SJSA1 (cell line): ENCODE measurements around the gene STRN3. TPM values are rescaled to one million over a fixed set of nuclear protein-coding genes. Genes with fewer than 3 reads are reported as not detected.
"Not testable (repeated sequence)": the region's sequence is repeated elsewhere in the genome, so short reads cannot be mapped to it uniquely, and the experiment has no call there.

Source experiments
- DNase-seq, 2 experiments: peaks; one replicate each; pipeline ENCODE4 v3.0.0-alpha.2; 2015 to 2020; ENCODE audit warnings: low spot score in 2 of 2, low read depth in 1 of 2
- H3K27ac ChIP-seq: fragments of 250-450 bp; sonication (Bioruptor Pico); 2 replicates; pipeline ENCODE4 v1.5.1; 2020; ENCODE audit warnings: mild to moderate bottlenecking, moderate library complexity
- H3K27me3 ChIP-seq: fragments of 250-450 bp; sonication (Bioruptor Pico); replicated peaks from 2 replicates; pipeline ENCODE4 v1.5.1; 2020; ENCODE audit warnings: mild to moderate bottlenecking, moderate library complexity
- H3K36me3 ChIP-seq: fragments of 250-450 bp; sonication (Bioruptor Pico); 2 replicates; pipeline ENCODE4 v1.5.1; 2020; ENCODE audit warnings: mild to moderate bottlenecking
- H3K4me1 ChIP-seq: fragments of 250-450 bp; sonication (Bioruptor Pico); replicated peaks from 2 replicates; pipeline ENCODE4 v1.6.1; 2021; ENCODE audit warnings: mild to moderate bottlenecking
- H3K4me3 ChIP-seq: fragments of 250-450 bp; sonication (Bioruptor Pico); 2 replicates; pipeline ENCODE4 v1.5.1; 2020; ENCODE audit warnings: mild to moderate bottlenecking
- H3K9me3 ChIP-seq: fragments of 250-450 bp; sonication (Bioruptor Pico); replicated peaks from 2 replicates; pipeline ENCODE4 v1.5.1; 2020; ENCODE audit warnings: mild to moderate bottlenecking
- total RNA-seq: library from RNA; depleted of rRNA; stranded (reverse); fragments of >200 nt; shearing (Covaris generic); gene quantifications from 2 replicates; pipeline ENCODE4 v1.2.3, GENCODE V29; 2014

The STRN3 gene
- total RNA-seq, 1 experiment from 2014 or later, result 52.2 TPM

DNA sequence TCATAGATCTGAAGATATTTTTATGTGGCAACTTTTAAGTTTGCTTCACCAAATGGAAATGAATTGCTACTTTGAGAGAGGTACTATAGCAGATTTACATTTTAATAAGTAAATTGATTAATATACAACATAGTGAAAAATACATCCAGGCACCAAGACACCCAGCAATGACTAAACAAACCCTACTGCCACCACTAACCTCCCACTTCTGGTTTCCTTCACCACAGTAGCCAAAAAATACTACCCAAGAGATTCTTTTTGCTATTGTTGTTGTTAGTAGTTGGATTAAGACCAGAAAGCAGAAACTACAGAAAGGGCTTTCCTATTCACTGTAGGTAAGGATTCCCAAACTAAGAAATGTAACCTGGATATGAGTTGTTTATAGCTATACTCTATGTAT lies 97.7 kb downstream of the STRN3 start:
- Histone ChIP-seq H3K27me3 (no peaks in the 10 kb centered on the region), H3K27ac (no peak overlapping the region), H3K4me1 (no peaks in the 10 kb centered on the region), H3K4me3 (no peak overlapping the region), H3K9me3 (no peaks in the 10 kb centered on the region), H3K36me3 (peaks cover 6% of the 10 kb centered on the region; the same call in 1 of the 2 replicates)
- DNase-seq, result no peak

DNA sequence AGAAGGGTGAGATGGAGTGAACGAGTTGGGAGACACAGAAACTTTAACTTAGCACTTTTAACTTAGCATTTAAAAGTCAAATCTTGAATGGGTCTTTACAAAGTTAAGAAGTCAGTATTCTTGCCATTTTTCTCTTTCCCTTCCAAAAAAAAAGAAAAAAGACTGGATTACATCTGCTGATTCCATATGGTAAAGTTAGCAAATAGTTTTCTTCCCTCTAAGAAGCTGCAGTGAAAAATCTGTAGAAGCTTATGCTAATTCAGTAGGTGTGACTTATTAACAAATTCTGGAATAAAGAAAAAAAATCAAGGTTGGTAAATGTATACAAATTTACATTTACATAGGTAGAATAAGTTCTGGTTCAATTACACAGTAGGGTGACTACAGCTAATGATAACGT lies 100.9 kb downstream of the STRN3 start:
- Histone ChIP-seq H3K9me3 (no peaks in the 10 kb centered on the region), H3K4me3 (no peak overlapping the region), H3K4me1 (no peaks in the 10 kb centered on the region), H3K36me3 (peaks cover 10% of the 10 kb centered on the region), H3K27ac (no peak overlapping the region), H3K27me3 (no peaks in the 10 kb centered on the region)
- no peak for DNase-seq

DNA sequence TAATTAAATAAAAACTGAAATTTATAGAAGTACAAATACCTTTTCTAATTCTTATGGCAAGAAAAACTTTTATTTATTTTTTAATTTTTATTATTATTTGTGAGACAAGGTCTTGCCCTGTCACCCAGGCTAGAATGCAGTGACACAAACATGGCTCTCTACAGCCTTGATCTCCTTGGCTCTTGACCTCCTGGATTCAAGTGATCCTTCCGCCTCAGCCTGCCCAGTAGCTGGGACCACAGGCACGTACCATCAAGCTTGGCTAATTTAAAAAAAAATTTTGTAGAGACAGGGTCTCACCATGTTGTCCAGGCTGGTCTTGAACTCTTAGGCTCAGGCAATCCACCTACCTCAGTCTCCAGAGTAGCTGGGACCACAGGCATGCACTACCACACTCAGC lies 104.4 kb downstream of the STRN3 start:
- Histone ChIP-seq H3K27ac (no peak overlapping the region), H3K4me1 (no peaks in the 10 kb centered on the region), H3K4me3 (no peak overlapping the region), H3K36me3 (peaks cover 12% of the 10 kb centered on the region), H3K27me3 (no peaks in the 10 kb centered on the region), H3K9me3 (no peaks in the 10 kb centered on the region)
- no peak for DNase-seq

DNA sequence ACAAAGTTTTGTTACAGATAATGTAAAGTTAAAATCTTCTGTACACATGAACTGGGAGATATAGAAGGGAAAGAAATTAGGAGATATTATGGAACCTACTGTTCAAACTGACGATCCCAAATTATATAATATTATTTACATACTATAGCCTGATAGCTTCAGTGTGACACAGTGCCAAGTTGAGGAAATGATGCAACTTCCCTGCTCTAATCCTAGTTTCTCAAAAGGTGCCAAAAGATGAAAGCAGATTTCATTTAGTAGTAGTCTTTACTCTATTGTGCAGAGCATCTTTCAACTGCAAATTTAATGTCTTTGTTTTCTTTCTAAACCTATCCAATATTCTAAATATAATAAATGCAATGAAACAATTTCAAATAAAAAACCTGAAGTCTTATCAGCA lies 104.9 kb downstream of the STRN3 start:
- DNase-seq, result no peak
- Histone ChIP-seq H3K36me3 (peaks cover 12% of the 10 kb centered on the region), H3K9me3 (no peaks in the 10 kb centered on the region), H3K27me3 (no peaks in the 10 kb centered on the region), H3K4me3 (no peak overlapping the region), H3K27ac (no peak overlapping the region), H3K4me1 (no peaks in the 10 kb centered on the region)

DNA sequence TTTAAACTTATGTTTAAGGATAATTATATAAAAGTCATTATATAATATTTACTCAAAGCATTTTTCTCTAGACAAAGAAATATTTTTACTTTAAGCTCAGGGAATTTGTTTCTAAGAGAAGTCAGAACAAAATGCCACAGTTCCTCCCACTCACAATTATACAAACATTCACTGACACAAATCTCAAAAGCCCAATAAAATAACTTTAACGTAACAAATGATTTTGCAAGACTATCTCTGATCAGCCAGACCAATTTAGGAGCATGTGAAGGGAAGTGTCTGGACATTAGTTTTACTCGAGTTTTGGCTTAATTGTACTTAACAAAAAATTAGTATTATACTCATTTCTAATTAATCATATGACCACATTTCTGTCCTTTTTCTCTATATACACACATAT lies 110.6 kb downstream of the STRN3 start:
- Histone ChIP-seq H3K9me3 (no peaks in the 10 kb centered on the region), H3K4me1 (no peaks in the 10 kb centered on the region), H3K4me3 (no peak overlapping the region), H3K36me3 (peaks cover 18% of the 10 kb centered on the region), H3K27me3 (no peaks in the 10 kb centered on the region), H3K27ac (no peak overlapping the region)
- no peak for DNase-seq

DNA sequence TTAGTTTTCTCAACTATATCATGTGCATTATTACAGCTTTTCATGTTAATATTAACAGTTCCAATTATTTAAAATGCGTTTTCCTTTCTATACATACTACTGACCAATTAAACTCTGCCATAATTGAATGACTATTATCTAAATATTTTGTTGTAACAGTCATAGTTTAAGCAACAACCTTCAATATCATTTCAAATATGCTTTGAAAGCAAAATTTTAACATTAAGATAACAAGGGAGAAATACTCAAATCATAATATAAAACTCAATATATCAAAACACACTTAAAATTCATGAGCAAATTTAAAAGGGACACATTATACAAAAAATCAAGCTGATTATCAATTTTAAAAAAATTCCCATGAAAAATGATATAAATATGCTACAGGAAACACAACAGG lies 111.4 kb downstream of the STRN3 start:
- Histone ChIP-seq H3K4me3 (no peak overlapping the region), H3K36me3 (peaks cover 22% of the 10 kb centered on the region), H3K9me3 (no peaks in the 10 kb centered on the region), H3K4me1 (no peaks in the 10 kb centered on the region), H3K27me3 (no peaks in the 10 kb centered on the region), H3K27ac (no peak overlapping the region)
- DNase-seq, result no peak

DNA sequence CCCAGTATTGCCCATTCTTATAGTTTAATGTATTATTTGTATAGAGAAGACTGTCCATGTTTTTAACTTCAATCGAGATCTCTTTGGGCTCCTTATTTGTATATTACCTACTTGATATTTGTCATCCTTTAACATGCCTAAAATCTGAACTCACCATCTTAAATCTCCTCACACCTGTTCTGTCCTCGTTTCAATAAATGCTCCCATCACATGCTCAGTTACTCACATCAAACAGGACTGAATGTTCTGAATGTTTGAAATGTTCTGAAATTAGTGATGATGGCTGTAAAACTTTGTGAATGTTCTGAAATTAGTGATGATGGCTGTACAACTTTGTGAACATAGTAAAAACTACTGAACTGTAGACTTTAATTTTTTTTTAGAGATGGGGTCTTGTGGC lies 117.4 kb downstream of the STRN3 start:
- no peak for DNase-seq
- Histone ChIP-seq H3K4me3 (no peak overlapping the region), H3K36me3 (peaks cover 46% of the 10 kb centered on the region), H3K27me3 (no peaks in the 10 kb centered on the region), H3K9me3 (no peaks in the 10 kb centered on the region), H3K4me1 (no peaks in the 10 kb centered on the region), H3K27ac (no peak overlapping the region)

DNA sequence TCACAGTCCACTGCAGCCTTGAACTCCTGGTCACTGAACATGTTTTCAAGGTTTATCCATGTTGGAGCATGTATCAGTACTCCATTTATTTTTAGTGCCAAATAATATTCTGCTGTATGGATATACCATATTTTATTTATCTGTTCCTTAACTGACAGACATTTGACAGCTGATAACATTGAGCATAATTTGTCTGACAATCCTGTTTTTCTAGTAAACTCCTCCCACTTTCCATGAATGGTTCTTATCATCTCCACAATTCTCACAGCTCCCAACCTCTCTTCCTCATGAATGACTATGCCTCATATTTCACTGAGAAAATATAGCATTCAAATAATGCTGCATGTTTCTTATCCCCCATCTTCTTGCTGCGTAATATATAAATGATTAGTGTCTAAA lies 118.5 kb downstream of the STRN3 start:
- no peak overlapping the region for H3K4me3 ChIP-seq
- no peak for DNase-seq
- H3K4me1 ChIP-seq, result no peaks in the 10 kb centered on the region
- H3K9me3 ChIP-seq, result no peaks in the 10 kb centered on the region
- peaks cover 48% of the 10 kb centered on the region for H3K36me3 ChIP-seq
- no peak overlapping the region for H3K27ac ChIP-seq
- H3K27me3 ChIP-seq, result no peaks in the 10 kb centered on the region

DNA sequence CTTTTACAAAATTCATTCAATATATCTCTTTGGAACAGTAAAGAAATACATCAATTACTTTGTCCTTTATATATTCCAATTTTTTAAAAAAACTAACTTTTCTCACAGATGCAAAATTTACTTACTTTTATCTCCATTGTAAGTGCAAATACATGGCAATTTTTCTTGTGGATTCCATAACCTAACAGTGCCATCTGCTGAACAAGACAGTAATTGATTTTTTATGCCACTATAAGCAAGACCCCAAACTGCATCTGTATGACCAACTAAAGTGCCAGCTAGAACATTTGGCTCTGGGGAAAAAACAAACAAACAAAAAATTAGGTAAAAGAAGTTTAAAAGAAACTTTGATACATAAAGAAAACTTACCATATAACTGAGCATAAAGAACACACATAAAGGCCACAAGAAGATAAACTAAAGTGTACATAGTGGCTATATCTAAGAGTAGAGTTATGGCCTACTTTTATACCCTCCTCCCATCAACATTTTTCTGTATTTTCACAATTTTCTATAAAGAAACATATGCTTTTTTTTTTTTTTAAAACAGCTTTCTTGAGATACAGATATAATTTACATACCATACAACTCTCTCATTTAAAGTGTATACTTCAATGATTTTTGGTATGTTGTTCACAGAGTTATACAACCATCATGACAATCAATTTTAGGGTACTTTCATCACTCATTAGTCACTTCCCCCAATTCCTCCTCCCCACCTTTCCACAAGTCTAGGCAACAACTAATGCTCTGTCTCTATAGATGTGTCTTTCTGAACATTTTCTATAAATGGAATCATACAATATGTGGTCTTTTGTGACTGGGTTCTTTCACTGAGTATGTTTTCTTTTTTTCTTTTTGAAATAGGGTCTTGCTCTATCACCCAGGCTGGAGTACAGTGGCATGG lies 119.2 kb downstream of the STRN3 start:
- Histone ChIP-seq H3K36me3 (peaks cover 49% of the 10 kb centered on the region), H3K9me3 (no peaks in the 10 kb centered on the region), H3K27ac (no peak overlapping the region), H3K27me3 (no peaks in the 10 kb centered on the region), H3K4me3 (no peak overlapping the region), H3K4me1 (no peaks in the 10 kb centered on the region)
- DNase-seq, result no peak

DNA sequence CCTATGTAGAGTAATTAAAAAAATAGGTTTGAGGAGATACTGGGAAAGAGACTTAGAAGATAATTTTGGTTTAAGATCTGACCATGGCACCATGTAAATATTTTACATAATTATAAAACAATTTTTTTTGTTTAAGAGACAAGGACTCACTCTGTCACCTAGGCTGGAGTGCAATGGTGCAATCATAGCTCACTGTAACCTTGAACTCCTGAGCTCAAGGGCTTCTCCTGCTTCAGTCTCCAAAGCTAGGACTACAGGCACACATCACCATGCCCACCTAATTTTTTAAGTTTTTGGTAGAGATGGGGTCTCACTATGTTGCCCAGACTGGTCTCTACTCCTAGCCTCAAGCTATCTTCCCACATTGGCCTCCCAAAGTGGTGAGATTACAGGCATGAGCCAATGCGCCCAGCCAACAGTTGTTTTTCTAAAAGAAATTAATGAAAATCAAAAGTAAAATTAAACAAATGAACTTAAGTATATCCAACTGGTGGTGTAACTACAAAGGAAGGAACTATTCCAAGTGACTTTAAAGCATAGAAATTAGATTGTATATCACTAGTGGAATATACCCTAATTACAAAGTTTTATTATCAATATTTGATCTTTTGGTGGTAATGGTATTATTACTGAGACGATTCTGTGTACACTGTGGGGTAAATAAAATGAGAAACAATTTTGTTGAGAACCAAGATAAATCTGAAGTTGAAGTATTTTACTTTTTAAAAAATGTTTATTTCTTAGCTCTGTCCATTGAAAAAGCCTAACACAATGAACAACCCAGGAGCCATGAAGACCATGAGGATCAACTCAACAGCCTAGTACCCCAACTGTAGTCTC lies 122.7 kb downstream of the STRN3 start:
- Histone ChIP-seq H3K4me1 (no peaks in the 10 kb centered on the region), H3K27ac (no peak overlapping the region), H3K9me3 (no peaks in the 10 kb centered on the region), H3K27me3 (no peaks in the 10 kb centered on the region), H3K36me3 (peaks cover 37% of the 10 kb centered on the region), H3K4me3 (no peak overlapping the region)
- DNase-seq, result no peak

DNA sequence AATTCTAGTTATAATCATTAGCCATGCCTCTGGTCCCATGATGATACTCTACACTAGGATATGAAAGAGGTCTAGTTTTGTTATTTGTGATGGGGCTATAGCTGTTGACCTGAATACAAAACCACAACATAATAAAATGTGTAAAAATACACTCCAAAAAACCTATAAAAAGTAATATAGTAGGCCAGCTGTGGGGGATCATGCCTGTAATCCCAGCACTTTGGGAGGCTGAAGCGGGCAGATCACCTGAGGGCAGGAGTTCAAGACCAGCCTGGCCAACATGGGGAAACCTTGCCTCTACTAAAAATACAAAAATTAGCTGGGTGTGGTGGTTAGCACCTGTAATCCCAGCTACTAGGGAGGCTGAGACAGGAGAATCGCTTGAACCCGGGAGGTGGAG lies 129.1 kb downstream of the STRN3 start:
- DNase-seq, H3K4me1 ChIP-seq, H3K4me3 ChIP-seq, H3K9me3 ChIP-seq, H3K27ac ChIP-seq, H3K27me3 ChIP-seq: not testable (repeated sequence)
- H3K36me3 ChIP-seq, result peaks cover 22% of the 10 kb centered on the region

DNA sequence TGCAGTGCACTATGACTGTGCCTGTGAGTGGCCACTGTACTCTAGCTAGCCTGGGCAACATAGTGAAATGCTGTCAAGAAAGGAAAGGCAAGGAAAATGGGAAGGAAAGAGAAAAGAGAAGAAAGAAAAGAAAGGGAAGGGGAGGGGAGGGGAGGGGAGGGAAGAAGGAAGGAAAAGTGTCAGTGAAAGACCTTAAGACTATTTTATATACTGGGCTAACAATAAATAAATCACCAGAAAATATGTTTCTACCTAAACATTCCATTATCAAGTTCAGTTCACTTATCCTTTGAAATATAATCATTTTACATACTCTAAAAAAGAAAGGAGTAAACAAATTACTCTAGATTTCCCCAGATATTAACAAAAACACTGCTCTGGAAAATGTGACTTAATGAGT lies 129.7 kb downstream of the STRN3 start:
- Histone ChIP-seq H3K27ac (no peak overlapping the region), H3K4me3 (no peak overlapping the region), H3K27me3 (no peaks in the 10 kb centered on the region), H3K36me3 (peaks cover 18% of the 10 kb centered on the region), H3K9me3 (no peaks in the 10 kb centered on the region), H3K4me1 (no peaks in the 10 kb centered on the region)
- no peak for DNase-seq

DNA sequence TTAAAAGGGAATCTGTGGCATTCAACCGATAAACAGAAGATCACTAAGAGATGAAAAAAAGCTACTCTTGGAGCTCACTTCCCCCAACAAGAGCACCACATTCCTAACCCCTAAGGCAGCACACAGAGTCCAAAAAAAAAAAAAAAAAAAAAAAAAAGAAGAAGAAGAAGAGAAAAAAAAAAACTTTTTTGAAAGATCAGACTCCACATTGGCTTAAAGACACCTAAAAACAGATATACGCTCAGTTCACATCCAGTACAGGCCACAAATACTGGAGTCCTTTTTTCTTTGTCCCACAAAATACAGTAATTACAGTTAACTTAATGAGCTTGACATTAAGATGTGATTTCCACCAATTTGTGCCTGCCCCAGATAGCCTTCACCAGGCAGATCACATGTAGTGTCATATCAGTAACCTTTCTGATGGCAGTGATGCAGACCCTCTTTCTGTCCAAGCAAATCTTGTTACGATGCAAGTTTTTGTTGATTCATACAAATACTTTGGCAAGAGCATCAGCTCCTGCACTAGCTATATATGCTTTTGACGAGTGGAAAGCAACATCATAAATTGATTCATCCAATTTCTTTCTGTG lies 131.2 kb downstream of the STRN3 start:
- no peaks in the 10 kb centered on the region for H3K4me1 ChIP-seq
- DNase-seq, result no peak
- peaks cover 15% of the 10 kb centered on the region for H3K36me3 ChIP-seq
- H3K27ac ChIP-seq, result no peak overlapping the region
- no peaks in the 10 kb centered on the region for H3K27me3 ChIP-seq
- H3K9me3 ChIP-seq, result no peaks in the 10 kb centered on the region
- H3K4me3 ChIP-seq, result no peak overlapping the region

DNA sequence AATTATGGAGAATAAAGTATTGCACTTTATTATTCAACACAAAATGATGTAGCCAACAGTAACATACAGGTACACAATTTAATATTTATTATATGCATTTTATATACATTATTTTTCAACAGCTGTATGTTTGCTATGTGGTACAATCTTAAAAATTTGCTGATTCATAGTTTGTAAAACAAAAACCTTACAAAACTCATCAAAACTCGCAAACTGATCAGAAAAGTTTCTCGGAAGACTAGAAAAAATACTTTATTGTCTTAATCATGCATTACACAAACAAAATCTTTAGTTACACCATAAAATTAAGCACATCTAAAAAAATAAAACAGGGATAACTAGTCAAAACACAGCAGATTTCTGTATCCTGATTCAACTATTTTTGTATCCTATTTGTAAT lies 132.4 kb downstream of the STRN3 start:
- DNase-seq, result no peak
- Histone ChIP-seq H3K27ac (no peak overlapping the region), H3K36me3 (peaks cover 11% of the 10 kb centered on the region), H3K4me1 (no peaks in the 10 kb centered on the region), H3K4me3 (no peak overlapping the region), H3K27me3 (no peaks in the 10 kb centered on the region), H3K9me3 (no peaks in the 10 kb centered on the region)
